Measurements from ENCODE around the gene ADTRP.

GRCh38 chr6:11699576-11699975 is 79.0 kb downstream of the ADTRP start:
- TF ChIP-seq POLR2AphosphoS5 (IDR thresholded peaks at IDR 0.05) = no peak
- TF ChIP-seq CTCF (IDR thresholded peaks at IDR 0.05 in 8 of 11, conservative IDR thresholded peaks at IDR 0.05 in 3 of 11) = no peak
- TF ChIP-seq POLR2A (IDR thresholded peaks at IDR 0.05) = no peak
